HCT116 (cell line): Measurements from ENCODE around the gene CAMSAP1. TPM values are rescaled to one million over a fixed set of nuclear protein-coding genes. Genes with fewer than 3 reads are reported as not detected.

Experiments used
- ATAC-seq: fragments of 200-7000 bp; cut with Tn5 transposase; 2 replicates; pipeline ENCODE4 v1.9.1; 2020; ENCODE audit warnings: mild to moderate bottlenecking, moderate library complexity
- BruUV-seq: library from RNA; stranded (reverse); fragments of 400-500 nt; replicated peaks from 2 replicates; lab custom pipeline; 2021; lab: Mats Ljungman, UMichigan
- CTCF ChIA-PET: fragments of 300-600 bp; sonication (Branson Sonifier 250); formaldehyde crosslinking; loops from one replicate; lab custom pipeline; 2021; ENCODE audit warnings: antibody characterized with exemption; lab: Charles Lee
- POLR2A ChIA-PET: fragments of 300-600, 350-600 bp; sonication (Branson Sonifier 250); formaldehyde crosslinking; loops from one replicate; lab custom pipeline; 2021; ENCODE audit warnings: antibody characterized with exemption; lab: Charles Lee
- RAD21 ChIA-PET, 2 experiments: fragments of 300-600 bp; sonication (Branson Sonifier 250); formaldehyde crosslinking; loops; one replicate each; lab custom pipeline; 2023; ENCODE audit warnings: low total read pairs in 2 of 2; ENCODE audit not compliant: uncharacterized antibody in 2 of 2, unreplicated experiment in 2 of 2, low non-redundant PET in 1 of 2; lab: Charles Lee
- DNase-seq: peaks from one replicate; pipeline ENCODE4 v3.0.0-alpha.2; 2010; ENCODE audit warnings: low read depth, low spot score
- H2AFZ ChIP-seq: fragments of 200-600 bp; shearing (Covaris generic), sonication (generic); 2 replicates; pipeline ENCODE4 v1.6.1; 2017; ENCODE audit warnings: low read depth, mixed run types, mixed read lengths, antibody characterized with exemption, low read length; ENCODE audit not compliant: poor library complexity, severe bottlenecking
- H3K27ac ChIP-seq: 2 replicates; pipeline ENCODE4 v1.5.1; 2012; ENCODE audit warnings: low read depth, low read length
- H3K27me3 ChIP-seq: fragments of 200-600 bp; sonication (generic); 2 replicates; pipeline ENCODE4 v1.6.1; 2016; ENCODE audit warnings: mixed run types, low read length, mixed read lengths; ENCODE audit not compliant: insufficient read depth
- H3K36me3 ChIP-seq, 2 experiments: fragments of 200-500 bp in 1 of 2; fragments of 200-600 bp in 1 of 2; sonication (Bioruptor generic) in 1 of 2; sonication (generic) in 1 of 2; 2 replicates each; pipeline versions ENCODE4 v1.5.1 to v1.6.1; 2014 to 2016; ENCODE audit warnings: low read length in 2 of 2, inconsistent platforms in 1 of 2, mixed read lengths in 1 of 2, mixed run types in 1 of 2; ENCODE audit not compliant: insufficient read depth in 2 of 2, control insufficient read depth in 1 of 2
- H3K4me1 ChIP-seq, 2 experiments: fragments of 200-600 bp in 1 of 2; sonication (generic) in 1 of 2; 2 replicates each; pipeline versions ENCODE4 v1.5.1 to v1.6.1; 2012 to 2017; ENCODE audit warnings: low read length in 2 of 2, inconsistent platforms in 1 of 2, mild to moderate bottlenecking in 1 of 2, mixed read lengths in 1 of 2, mixed run types in 1 of 2, moderate library complexity in 1 of 2; ENCODE audit not compliant: insufficient read depth in 2 of 2, control insufficient read depth in 1 of 2
- H3K4me2 ChIP-seq: fragments of 200-600 bp; sonication (generic); 2 replicates; pipeline ENCODE4 v1.6.1; 2017; ENCODE audit warnings: mixed run types, low read length, mixed read lengths
- H3K4me3 ChIP-seq, 2 experiments: fragments of 200-600 bp in 1 of 2; sonication (generic) in 1 of 2; replicated peaks in 1 of 2; 2 replicates each; pipeline ENCODE4 v1.5.1; 2011 to 2016; ENCODE audit warnings: low read length in 2 of 2, control low read depth in 1 of 2, low read depth in 1 of 2, mild to moderate bottlenecking in 1 of 2, mixed read lengths in 1 of 2, mixed run types in 1 of 2
- H3K79me2 ChIP-seq: fragments of 200-600 bp; sonication (generic); 2 replicates; pipeline ENCODE4 v1.6.1; 2017; ENCODE audit warnings: mild to moderate bottlenecking, mixed run types, low read length, moderate library complexity, mixed read lengths; ENCODE audit not compliant: insufficient read depth
- H3K9ac ChIP-seq: fragments of 200-600 bp; sonication (generic); 2 replicates; pipeline ENCODE4 v1.6.1; 2016; ENCODE audit warnings: low read length, mixed read lengths
- H3K9me2 ChIP-seq: fragments of 200-600 bp; sonication (generic), shearing (Covaris generic); 2 replicates; pipeline ENCODE4 v1.6.1; 2017; ENCODE audit warnings: mixed run types, mild to moderate bottlenecking, moderate library complexity; ENCODE audit not compliant: insufficient read depth
- H3K9me3 ChIP-seq, 2 experiments: fragments of 200-500 bp in 1 of 2; fragments of 200-600 bp in 1 of 2; sonication (Bioruptor generic) in 1 of 2; sonication (generic) in 1 of 2; 2 replicates each; pipeline ENCODE4 v1.6.1; 2014 to 2017; ENCODE audit warnings: low read length in 2 of 2, mixed read lengths in 2 of 2, inconsistent platforms in 1 of 2, low read depth in 1 of 2, mild to moderate bottlenecking in 1 of 2, mixed run types in 1 of 2, moderate library complexity in 1 of 2; ENCODE audit not compliant: control insufficient read depth in 1 of 2, insufficient read depth in 1 of 2
- H4K20me1 ChIP-seq: fragments of 200-600 bp; sonication (generic), shearing (Covaris generic); 2 replicates; pipeline ENCODE4 v1.6.1; 2017; ENCODE audit warnings: mixed run types, mild to moderate bottlenecking, moderate library complexity; ENCODE audit not compliant: insufficient read depth
- ATF3 ChIP-seq: IDR thresholded peaks from 2 replicates; pipeline ENCODE4 v1.6.1; 2012
- CBX3 ChIP-seq: IDR thresholded peaks from 2 replicates; pipeline ENCODE4 v1.6.1; 2012; ENCODE audit warnings: low read depth
- CEBPB ChIP-seq: IDR thresholded peaks from 2 replicates; pipeline ENCODE4 v1.6.1; 2012; ENCODE audit warnings: low read depth
- CTCF ChIP-seq, 3 experiments: fragments of 200-600 bp in 1 of 3; sonication (generic) in 1 of 3; IDR thresholded peaks in 2 of 3; conservative IDR thresholded peaks in 1 of 3; 2 replicates each; pipeline ENCODE4 v1.5.1; 2012 to 2017; ENCODE audit warnings: low read depth in 2 of 3, low read length in 2 of 3, antibody characterized with exemption in 1 of 3, borderline replicate concordance in 1 of 3, control low read depth in 1 of 3, mild to moderate bottlenecking in 1 of 3, mixed read lengths in 1 of 3, mixed run types in 1 of 3, moderate library complexity in 1 of 3; ENCODE audit not compliant: insufficient read depth in 1 of 3
- EGR1 ChIP-seq: IDR thresholded peaks from 2 replicates; pipeline ENCODE4 v1.6.1; 2012; ENCODE audit warnings: low read depth
- ELF1 ChIP-seq: IDR thresholded peaks from 2 replicates; pipeline ENCODE4 v1.6.1; 2012; ENCODE audit warnings: low read depth, borderline replicate concordance
- EZH2phosphoT487 ChIP-seq: fragments of 200-600 bp; IDR thresholded peaks from 2 replicates; pipeline ENCODE4 v1.6.1; 2018; ENCODE audit warnings: antibody characterized with exemption, borderline replicate concordance
- JUND ChIP-seq: IDR thresholded peaks from 2 replicates; pipeline ENCODE4 v1.6.1; 2012
- MAX ChIP-seq: IDR thresholded peaks from 2 replicates; pipeline ENCODE4 v1.6.1; 2012
- POLR2A ChIP-seq: IDR thresholded peaks from 2 replicates; pipeline ENCODE4 v1.7.0; 2011; ENCODE audit warnings: borderline replicate concordance; ENCODE audit not compliant: insufficient read depth, insufficient read length; ENCODE audit errors: extremely low read depth
- POLR2AphosphoS5 ChIP-seq: IDR thresholded peaks from 2 replicates; pipeline ENCODE4 v1.6.1; 2011; ENCODE audit warnings: mild to moderate bottlenecking, low read depth, low read length, moderate library complexity
- SIN3A ChIP-seq: IDR thresholded peaks from 2 replicates; pipeline ENCODE4 v1.6.1; 2012; ENCODE audit warnings: low read depth
- SRF ChIP-seq: IDR thresholded peaks from 2 replicates; pipeline ENCODE4 v1.6.1; 2012; ENCODE audit warnings: low read depth
- YY1 ChIP-seq: IDR thresholded peaks from 2 replicates; pipeline ENCODE4 v1.6.1; 2011; ENCODE audit warnings: low read length, low read depth, moderate library complexity, mild to moderate bottlenecking; ENCODE audit not compliant: insufficient replicate concordance; ENCODE audit errors: extremely low read depth
- ZBTB33 ChIP-seq: IDR thresholded peaks from 2 replicates; pipeline ENCODE4 v1.6.1; 2011; ENCODE audit warnings: mild to moderate bottlenecking, low read length, moderate library complexity; ENCODE audit not compliant: insufficient replicate concordance; ENCODE audit errors: extremely low read depth
- ZNF274 ChIP-seq: fragments of 200-500 bp; sonication (Bioruptor generic); IDR thresholded peaks from 2 replicates; pipeline ENCODE4 v1.6.1; 2014; ENCODE audit warnings: mild to moderate bottlenecking, low read depth, low read length, inconsistent platforms
- intact Hi-C: fragments of 100-400 bp; cut with micrococcal nuclease; formaldehyde crosslinking; loops from 2 replicates; pipeline ENCODE4 v1.10.0; 2022
- total RNA-seq: library from RNA; stranded (reverse); gene quantifications from one replicate; pipeline ENCODE4 v1.2.1, GENCODE V29; 2021; ENCODE audit not compliant: unreplicated experiment

Gene CAMSAP1
- total RNA-seq, 1 experiment from 2014 or later: 33.1 TPM

GRCh38 chr9:135787317-135787716 lies 120.0 kb downstream of the CAMSAP1 start:
- intact Hi-C loops: no loop called here
- ATAC-seq: no peak
- Histone ChIP-seq H3K9me3 (no peaks in the 10 kb centered on the region), H3K4me2 (no peak overlapping the region), H3K4me3 (no peak overlapping the region), H3K79me2 (no peaks in the 10 kb centered on the region), H3K9ac (no peak overlapping the region), H3K9me2 (no peaks in the 10 kb centered on the region), H3K27me3 (no peaks in the 10 kb centered on the region), H3K27ac (no peak overlapping the region), H3K36me3 (no peaks in the 10 kb centered on the region), H2AFZ (no peak overlapping the region), H3K4me1 (no peaks in the 10 kb centered on the region), H4K20me1 (no peaks in the 10 kb centered on the region)
- no peak for DNase-seq
- ChIA-PET RAD21 (no interaction called here), CTCF (no interaction called here), POLR2A (no interaction called here)
- no TSS peak for BruUV-seq
- no peak for TF ChIP-seq CTCF (IDR thresholded peaks at IDR 0.05 in 2 of 3, conservative IDR thresholded peaks at IDR 0.05 in 1 of 3; ENCODE audit: borderline replicate concordance in 1 of 3, insufficient read depth in 1 of 3, low read depth in 2 of 3, low read length in 2 of 3)
- no peak for TF ChIP-seq EZH2phosphoT487
- TF ChIP-seq SIN3A: no peak
- TF ChIP-seq CEBPB: no peak
- TF ChIP-seq JUND: no peak
- no peak for TF ChIP-seq POLR2A
- no peak for TF ChIP-seq ATF3
- TF ChIP-seq ELF1: no peak
- no peak for TF ChIP-seq ZNF274
- no peak for TF ChIP-seq EGR1
- TF ChIP-seq SRF: no peak
- TF ChIP-seq ZBTB33: no peak
- no peak for TF ChIP-seq MAX
- no peak for TF ChIP-seq YY1
- no peak for TF ChIP-seq POLR2AphosphoS5
- no peak for TF ChIP-seq CBX3
